ENCODE data around the gene CYP4F22. TPM values are rescaled to one million over a fixed set of nuclear protein-coding genes. Genes with fewer than 3 reads are reported as not detected.

Gene CYP4F22
- total and polyA plus RNA-seq, 2 of the 8 experiments (the other 6 are each of a cell fraction or from before 2014, with no cell fraction given): not detected

DNA sequence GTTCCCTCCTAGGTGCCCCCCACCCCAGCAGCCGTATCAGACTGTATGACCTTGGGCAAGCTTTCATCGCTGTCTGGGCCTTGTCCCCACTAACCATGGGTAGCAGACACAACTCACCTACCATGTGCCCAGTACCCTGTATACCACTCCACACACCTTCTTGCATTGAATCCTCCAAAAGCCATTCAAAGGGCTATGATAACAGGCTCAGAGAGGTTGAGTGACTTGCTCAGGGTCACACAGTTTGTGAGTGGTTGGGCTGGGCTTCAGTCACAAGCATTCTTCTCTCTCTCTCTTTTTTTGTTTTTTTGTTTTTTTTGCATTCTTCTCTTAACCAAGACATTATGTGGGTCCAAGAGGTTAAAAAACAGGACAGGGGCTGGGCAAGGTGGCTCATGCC is 46.6 kb upstream of the CYP4F22 start:
- no peak overlapping the region for H3K23ac ChIP-seq (ENCODE audit: insufficient read length)
- peaks cover 0 to 6% (median 3%) of the 10 kb centered on the region in 4 experiments; a peak in 4 of 7 replicates for H3K4me1 ChIP-seq (replicated peaks in 1 of 4; ENCODE audit: control insufficient read depth in 3 of 4, insufficient read depth in 4 of 4, low read length in 3 of 4)
- 83% methylated on average over 2 of the region's 2 CpGs; no CpG with 5 or more reads in 1 of the 2 experiments for WGBS, 2 experiments (ENCODE audit: extremely low coverage in 1 of 2, insufficient coverage in 1 of 2, insufficient read length in 1 of 2, insufficient replicate concordance in 2 of 2, low coverage in 1 of 2, low lambda C conversion rate in 2 of 2, missing lambda C conversion rate in 1 of 2)
- H3K79me1 ChIP-seq (ENCODE audit: low read depth, low read length): no peaks in the 10 kb centered on the region
- H3K23me2 ChIP-seq (ENCODE audit: low read depth, low read length): peaks cover 5% of the 10 kb centered on the region; the same call in 1 of the 2 replicates
- H3K56ac ChIP-seq (replicated peaks; ENCODE audit: insufficient read length, low read depth, low read length): no peak overlapping the region
- no peak overlapping the region for H2BK20ac ChIP-seq (ENCODE audit: low read length)
- no peak overlapping the region for H2BK5ac ChIP-seq (ENCODE audit: low read depth, low read length)
- no peak overlapping the region for H3K4me2 ChIP-seq (ENCODE audit: insufficient read depth in 1 of 2, low read depth in 2 of 2, low read length in 2 of 2)
- ChIA-PET POLR2A (ENCODE audit: partially characterized antibody) (interaction anchor here (1.7 kb wide), 1 partner anchor 83 kb away, joined by 4 read pairs; the partner anchor contains the start of gene AKAP8), CTCF (ENCODE audit: partially characterized antibody) (interaction anchor here (0.5 to 1.1 kb wide), 3 partner anchors 12 to 94 kb away, joined by 3 to 4 read pairs (median 3); partner anchors contain the start of gene WIZ)
- H3K27me3 ChIP-seq (replicated peaks in 1 of 4; ENCODE audit: control insufficient read depth in 3 of 4, extremely low read depth in 1 of 4, insufficient read depth in 3 of 4, low read length in 3 of 4): peaks cover 16 to 31% (median 22%) of the 10 kb centered on the region in 4 experiments
- H3K14ac ChIP-seq (ENCODE audit: insufficient read length): no peak overlapping the region
- no peak overlapping the region; the same call in 1 of the 2 replicates for H4K8ac ChIP-seq (ENCODE audit: extremely low read depth, insufficient read depth, low read length)
- H4K91ac ChIP-seq (replicated peaks; ENCODE audit: insufficient read length, low read length): no peak overlapping the region
- no peaks in the 10 kb centered on the region for H3K79me2 ChIP-seq (ENCODE audit: control insufficient read depth in 1 of 2, insufficient read depth in 2 of 2, low read length in 2 of 2)
- DNase-seq (ENCODE audit: low read depth in 1 of 2, low spot score in 2 of 2) (no peak), FAIRE-seq (no peak)
- no peak overlapping the region for H3K9ac ChIP-seq (replicated peaks in 1 of 4; ENCODE audit: extremely low read depth in 1 of 4, low read depth in 3 of 4, low read length in 3 of 4)
- H3K4ac ChIP-seq (replicated peaks; ENCODE audit: insufficient read length, low read depth, low read length): no peak overlapping the region
- H3K4me3 ChIP-seq (ENCODE audit: extremely low read depth in 1 of 4, insufficient read depth in 2 of 4, low read depth in 3 of 4, low read length in 4 of 4): no peak overlapping the region
- H2BK15ac ChIP-seq (ENCODE audit: low read length): no peak overlapping the region
- TF ChIP-seq SP4 (IDR thresholded peaks at IDR 0.05; ENCODE audit: low read length): no peak
- no peak for TF ChIP-seq CBX8 (IDR thresholded peaks at IDR 0.05; ENCODE audit: borderline replicate concordance, low read depth, low read length)
- no peak for TF ChIP-seq GTF2F1 (IDR thresholded peaks at IDR 0.05; ENCODE audit: borderline replicate concordance, low read depth, low read length)
- TF ChIP-seq FOSL1 (IDR thresholded peaks at IDR 0.05; ENCODE audit: insufficient read depth, low read depth, low read length): no peak
- TF ChIP-seq, protein P1, sequence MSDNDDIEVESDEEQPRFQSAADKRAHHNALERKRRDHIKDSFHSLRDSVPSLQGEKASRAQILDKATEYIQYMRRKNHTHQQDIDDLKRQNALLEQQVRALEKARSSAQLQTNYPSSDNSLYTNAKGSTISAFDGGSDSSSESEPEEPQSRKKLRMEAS (IDR thresholded peaks at IDR 0.05): no peak
- TF ChIP-seq POLR2A (IDR thresholded peaks at IDR 0.05; ENCODE audit: control extremely low read depth in 1 of 2, low read depth in 2 of 2, low read length in 2 of 2): no peak
- H2AFZ ChIP-seq (ENCODE audit: low read length): no peak overlapping the region
- H3K18ac ChIP-seq (ENCODE audit: extremely low read depth, low read length): no peak overlapping the region
- no peaks in the 10 kb centered on the region for H3K9me3 ChIP-seq (ENCODE audit: insufficient read depth in 2 of 2, low read depth in 1 of 2, low read length in 1 of 2)
- no peak overlapping the region for H3K27ac ChIP-seq (ENCODE audit: low read depth, low read length)
- no peaks in the 10 kb centered on the region; a peak in 1 of 8 replicates for H3K36me3 ChIP-seq (ENCODE audit: control insufficient read depth in 2 of 4, insufficient read depth in 4 of 4, low read length in 3 of 4)
- H4K20me1 ChIP-seq (replicated peaks in 1 of 2; ENCODE audit: control insufficient read depth in 1 of 2, insufficient read depth in 2 of 2, low read length in 2 of 2): peaks cover 0 to 4% of the 10 kb centered on the region in 2 experiments
- no peak overlapping the region for H2BK12ac ChIP-seq (ENCODE audit: low read depth, low read length)
- no peak overlapping the region for H4K5ac ChIP-seq (ENCODE audit: insufficient read length, low read depth, low read length)
- no peak overlapping the region for H2BK120ac ChIP-seq (replicated peaks; ENCODE audit: low read depth, low read length)
- H2AK5ac ChIP-seq (ENCODE audit: low read depth, low read length): no peak overlapping the region
